Activated CD4-positive, alpha-beta T cell treated with anti-CD3 and anti-CD28 coated beads, Interleukin-10, Interleukin-2, amounts not matched to agents 100 ng/mL and 50 ng/mL, durations not matched to agents 16 hours and 8 hours (primary cell): ENCODE measurements around the gene MYL12A.
"Not testable (repeated sequence)": the region's sequence is repeated elsewhere in the genome, so short reads cannot be mapped to it uniquely, and the experiment has no call there.

Experiments used
- DNase-seq: peaks from one replicate; pipeline ENCODE4 v3.0.0-alpha.2; 2020

MYL12A gene

DNA sequence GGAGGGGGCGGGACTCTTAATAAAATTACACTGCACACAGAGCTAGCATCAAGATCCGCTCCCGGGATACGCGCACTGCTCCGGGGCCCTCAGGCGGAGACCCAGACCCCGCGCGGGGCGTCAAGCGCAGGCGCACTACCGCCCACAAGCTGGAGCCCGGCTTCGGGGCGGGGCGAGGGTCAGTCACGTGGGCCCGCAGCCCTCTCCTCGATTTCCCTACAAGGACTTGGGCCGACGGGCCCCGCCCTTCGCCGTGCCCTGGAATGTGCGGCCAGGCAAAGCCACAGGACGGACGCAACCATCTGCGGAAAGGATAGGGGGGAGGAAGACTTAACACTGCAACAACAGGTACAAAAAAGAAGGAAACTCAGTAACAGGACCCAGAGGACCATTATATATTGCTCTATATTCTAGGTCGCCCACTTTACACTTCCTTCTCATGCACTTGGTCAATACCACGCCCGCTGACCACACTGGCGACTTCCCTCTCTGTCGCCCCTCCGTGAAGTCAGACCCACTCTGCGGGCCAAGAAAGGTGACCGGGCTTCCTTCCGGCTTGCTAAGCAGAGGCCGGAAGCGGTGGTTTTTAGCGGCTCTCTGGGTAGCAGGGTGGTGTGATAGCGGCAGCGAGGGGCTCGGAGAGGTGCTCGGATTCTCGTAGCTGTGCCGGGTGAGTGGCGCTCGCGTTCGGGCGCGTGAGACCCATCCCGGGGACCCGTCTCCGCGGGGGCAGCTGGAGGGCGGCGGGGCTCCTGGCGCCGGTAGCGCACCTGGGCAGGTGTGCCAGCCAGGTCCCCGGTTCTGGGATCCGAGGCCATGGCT, at the start of gene MYL12A:
MYL12A (plus strand) TSS at position 562 of the 822 bp plus-strand sequence. CDS start 5,447 bp downstream, outside the sequence.
- peak; percentile 99 for DNase-seq

- not testable (repeated sequence) for DNase-seq
These were observed 49.2 kb upstream of the MYL12A start for GRCh38 chr18:3198260-3198860.

- no peak for DNase-seq
These were observed 47.5 kb upstream of the MYL12A start for GRCh38 chr18:3199942-3200645.

- no peak for DNase-seq
These were observed 42.4 kb upstream of the MYL12A start for GRCh38 chr18:3205239-3205638.

DNA sequence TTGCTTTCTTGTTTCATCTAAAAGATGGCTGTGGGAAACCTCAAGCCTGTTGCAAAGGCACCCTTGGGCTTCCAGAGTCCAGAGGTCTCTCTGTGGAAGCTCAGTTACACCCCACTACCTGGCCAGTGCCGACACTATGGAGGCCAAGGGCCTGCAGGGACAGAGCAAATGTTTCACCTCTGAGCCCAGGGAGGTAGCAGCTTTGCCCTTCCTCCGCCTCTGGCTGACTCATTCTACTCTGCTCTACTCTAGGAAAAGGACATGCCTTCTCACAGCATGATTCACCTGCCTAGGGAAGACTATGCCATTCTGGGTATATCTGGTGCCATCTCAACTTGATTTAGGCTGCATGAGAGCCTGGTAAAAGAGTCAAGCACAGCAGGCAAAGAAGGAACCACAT, 40.0 kb upstream of the MYL12A start:
- peak; percentile 13 for DNase-seq

DNA sequence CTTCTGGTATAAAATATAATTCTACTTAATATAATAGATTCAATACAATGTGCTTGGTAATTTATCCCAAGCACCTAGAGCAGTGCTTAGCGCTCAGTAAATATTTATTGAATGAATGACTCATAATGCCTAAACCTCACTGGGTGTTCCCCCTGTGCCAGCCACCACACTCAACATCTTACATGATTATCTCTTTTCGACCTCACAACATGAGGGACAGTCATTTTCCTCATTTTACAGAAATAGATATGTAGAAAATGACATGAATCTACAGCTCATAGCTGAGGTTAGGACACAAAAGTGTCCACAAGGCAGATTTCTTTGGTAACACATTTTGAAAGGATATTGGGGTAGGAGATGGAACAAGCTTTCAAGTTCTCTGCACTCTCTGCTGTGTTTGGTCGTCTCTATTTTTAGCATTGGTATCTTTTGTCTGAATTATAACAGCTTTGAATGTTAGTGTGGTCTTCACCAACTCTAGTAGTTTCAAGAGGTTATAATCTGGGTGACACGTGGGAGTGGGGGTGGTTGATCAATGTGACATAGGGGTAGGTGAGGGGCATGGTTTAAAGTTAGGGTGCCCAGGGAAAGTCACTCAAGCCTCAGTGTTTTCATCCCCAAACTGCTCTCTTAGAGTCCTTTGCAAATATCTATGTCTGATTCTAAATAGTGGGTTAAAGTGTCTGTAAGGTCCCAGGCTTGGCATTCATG, 37.6 kb upstream of the MYL12A start:
- DNase-seq: peak; percentile 47

DNA sequence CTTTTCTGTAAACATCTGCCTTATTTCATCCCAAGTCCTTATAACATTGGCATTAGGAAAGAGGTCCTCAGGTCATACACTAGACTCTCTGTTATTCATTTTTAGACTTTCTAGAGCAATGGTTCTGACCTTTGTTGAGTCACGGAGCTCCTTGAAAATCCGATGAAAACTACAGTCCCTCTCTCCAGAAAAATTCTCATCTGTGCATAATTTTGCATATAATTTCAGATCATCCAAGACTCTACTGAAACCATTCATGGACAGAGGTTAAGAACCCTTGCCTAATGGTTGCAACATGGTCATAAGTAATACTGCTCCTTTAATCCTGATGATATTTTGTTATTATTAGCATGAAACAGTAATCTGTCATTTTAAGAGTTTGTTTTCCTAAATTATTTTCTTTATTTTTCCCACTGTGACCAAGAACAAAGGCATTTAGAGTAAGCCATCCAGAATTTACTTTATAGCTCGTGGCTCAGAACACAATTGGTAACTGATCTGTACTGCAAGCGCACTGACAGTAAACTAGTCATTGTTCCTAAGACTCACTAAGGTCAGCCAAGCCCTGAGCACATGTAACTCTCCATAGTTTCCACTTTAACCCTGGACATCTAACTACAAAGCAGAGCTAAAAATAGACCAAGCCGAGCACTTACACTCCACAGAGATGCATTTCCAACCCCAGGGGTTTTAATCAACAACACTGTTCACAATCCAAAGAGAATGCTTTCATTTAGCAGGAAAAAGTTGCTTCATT, 36.2 kb upstream of the MYL12A start:
- no peak for DNase-seq

DNA sequence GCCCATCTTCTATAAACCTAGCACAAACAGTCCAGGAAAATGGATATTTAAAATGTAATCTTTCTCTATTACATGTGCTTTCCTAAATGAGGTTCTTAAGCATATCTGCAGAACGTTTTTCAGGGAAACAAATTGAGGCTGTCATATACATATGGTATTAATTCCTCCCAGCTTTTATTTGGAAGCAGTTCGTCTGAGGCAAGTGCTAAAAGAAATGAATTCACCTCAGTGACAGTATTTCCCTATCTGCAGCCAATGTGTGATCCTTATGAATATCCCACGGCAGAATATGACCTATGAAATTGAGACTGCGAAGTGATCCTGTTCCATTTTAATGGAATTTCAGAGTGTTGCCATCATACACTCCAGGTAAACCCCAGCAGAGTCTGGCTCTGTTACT, 34.9 kb upstream of the MYL12A start:
- no peak for DNase-seq

DNA sequence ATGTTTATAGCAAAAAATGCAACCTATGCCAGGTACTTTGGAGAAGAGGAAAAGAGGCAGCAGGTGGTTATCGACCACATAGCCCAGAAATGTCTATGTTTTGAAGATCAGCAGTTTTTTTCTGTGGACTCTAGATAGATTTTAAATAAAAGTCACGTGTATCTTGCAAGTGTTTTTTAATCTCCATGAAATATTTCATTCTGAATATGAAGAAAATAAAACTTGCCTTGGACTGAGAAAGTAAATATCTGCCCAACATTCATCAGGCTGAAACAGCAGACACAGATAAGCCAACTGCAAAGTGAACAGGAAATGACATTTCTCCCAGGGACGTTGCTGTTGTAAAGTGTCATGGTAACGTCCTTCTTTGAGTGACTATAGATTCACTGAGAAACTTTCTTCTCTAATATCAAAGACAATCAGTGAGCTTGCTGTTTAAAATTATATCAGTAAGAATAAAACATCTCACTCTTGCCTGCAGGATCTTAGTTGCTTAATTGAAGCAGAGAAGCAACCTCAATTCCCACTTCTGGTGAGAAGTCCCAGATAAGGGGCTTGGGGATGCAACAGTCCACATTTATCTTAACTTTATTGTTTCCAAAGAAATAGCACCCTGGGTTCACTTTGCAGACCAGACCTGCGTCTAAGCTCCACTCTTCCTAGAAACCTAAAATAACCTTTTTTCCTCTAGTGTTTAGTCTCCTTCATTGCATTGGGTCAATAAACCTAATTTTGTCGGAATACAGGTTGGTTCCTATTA, 34.1 kb upstream of the MYL12A start:
- DNase-seq: peak; percentile 13

GRCh38 chr18:3214855-3215637, 32.6 kb upstream of the MYL12A start:
- DNase-seq: no peak

DNA sequence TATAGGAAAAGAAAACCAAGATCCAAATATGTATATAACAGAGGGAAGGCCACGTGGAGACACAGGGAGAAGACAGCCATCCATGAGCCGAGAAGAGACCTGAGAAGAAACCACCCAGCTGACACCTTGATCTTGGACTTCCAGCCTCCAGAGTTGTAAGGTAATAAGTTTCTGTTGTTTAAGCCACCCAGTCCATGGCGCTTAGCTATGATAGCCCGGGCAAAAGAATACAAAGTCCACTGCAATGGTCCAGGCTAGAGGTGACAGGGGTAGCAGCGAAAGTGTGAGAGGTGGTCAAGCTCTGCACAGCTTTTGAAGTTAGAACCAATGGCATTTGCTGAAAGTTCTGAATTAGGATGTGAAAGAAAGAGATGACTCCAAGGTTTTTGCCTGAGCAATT, 30.6 kb upstream of the MYL12A start:
- DNase-seq: no peak

- no peak for DNase-seq
These were observed 29.5 kb upstream of the MYL12A start for GRCh38 chr18:3217948-3218647.

DNA sequence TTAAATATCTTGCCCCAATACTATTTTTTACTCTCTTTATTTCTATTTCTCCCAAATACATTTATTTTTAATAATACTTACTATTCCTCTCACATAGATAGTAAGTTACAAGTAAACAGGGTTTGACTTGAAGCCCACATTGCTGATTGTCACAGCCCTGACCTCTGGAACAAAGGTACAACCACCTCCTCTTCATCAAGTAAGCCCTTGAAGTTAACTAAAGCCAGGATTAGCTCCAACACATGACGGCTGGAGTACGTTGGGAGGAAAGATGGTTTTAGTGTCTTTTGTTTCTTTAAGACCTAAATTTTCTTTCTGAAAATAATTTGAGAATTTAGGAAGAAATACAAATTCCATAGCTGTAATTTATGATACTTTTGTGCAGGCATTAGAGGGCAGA, 28.8 kb upstream of the MYL12A start:
- no peak for DNase-seq

GRCh38 chr18:3219241-3219630, 28.4 kb upstream of the MYL12A start:
- no peak for DNase-seq

DNA sequence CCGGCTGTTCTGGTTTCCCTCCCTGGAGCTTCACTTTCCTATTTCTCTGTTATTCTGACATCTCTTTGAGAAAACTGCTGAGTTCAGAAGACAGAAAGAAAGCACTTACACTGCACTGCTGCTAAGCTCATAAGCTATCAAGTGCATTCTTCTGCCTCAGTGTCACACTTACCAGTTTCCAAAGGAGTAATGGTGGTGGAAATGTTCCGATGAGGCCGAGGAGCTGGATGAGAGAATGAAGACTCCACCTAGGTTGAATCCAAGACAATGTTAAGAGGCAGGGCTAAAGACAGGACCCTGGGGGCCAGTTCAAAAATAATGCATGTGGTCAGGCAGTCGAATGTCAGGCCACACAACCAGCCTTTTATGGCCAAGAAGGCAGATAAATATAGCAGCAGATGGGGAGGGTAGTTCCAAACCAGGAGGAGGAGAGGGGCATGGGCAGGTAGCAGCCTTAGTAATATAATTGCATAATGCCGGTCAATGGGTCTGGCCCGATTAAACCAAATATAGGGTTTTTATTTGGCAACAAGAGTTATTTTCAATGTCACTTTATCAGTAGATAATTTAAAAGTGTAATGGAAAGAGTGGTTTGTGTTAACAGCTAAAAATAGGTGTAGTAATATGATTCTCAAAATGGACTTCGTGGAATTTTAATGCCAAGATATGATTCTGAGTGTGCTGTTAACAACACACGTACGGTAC, 27.8 kb upstream of the MYL12A start, which contains the start of gene MYOM1:
MYOM1 (minus strand) TSS at position 338 of the 705 bp plus-strand sequence. CDS start 4,745 bp downstream, outside the sequence.
- DNase-seq: no peak

DNA sequence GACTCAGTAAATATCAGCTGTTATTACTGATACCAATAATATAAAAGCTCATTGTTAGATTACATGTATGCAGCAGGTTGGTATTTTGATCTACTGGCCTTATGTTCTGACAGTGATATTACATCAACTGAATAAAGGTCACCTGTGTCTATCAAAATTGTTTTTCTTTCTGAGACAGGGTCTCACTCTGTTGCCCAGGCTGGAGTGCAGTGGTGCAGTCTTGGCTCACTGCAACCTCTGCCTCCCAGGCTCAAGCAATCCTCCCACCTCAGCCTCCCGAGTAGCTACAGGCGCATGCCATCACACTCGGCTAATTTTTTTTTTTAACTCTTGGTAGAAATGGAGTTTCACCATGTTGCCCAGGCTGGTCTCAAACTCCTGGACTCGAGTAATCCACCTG, 26.7 kb upstream of the MYL12A start:
- DNase-seq: not testable (repeated sequence)

DNA sequence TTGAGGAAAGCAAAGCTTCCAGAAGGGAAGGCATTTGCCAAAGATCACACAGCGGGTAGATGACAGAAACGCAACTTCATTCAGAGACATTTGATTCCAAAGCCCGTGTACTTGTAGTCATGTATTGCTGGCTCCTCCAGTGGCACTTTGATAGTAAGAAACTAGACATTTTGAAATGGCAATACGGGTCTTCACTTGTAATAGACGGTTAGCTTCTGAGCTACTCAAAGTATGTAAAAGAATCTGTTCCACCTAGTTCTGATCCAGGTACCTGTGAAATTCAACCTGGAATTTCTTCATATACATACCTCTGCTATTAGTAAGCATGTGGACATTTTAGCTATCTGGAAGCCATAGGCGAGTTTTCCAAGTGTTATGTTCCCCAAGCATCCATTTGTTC, 26.1 kb upstream of the MYL12A start:
- no peak for DNase-seq

DNA sequence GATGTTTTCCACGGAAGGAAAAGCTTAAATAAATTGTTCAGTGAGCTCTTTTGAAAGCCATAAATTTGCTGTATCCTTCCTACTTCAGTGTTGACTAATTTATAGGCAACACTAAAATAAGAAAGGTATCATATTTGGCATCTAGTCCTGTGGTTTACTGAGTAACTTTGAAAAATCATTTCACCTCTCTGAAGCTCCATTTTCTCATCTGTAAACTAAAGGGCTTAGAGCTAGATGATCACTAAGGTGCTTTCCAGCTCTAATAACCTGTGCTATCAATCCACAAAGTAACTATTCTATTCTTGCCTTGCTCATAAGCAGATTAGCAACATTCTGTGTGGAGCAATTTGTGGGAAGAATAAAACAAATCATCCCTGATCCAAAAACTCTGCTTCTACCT, 24.2 kb upstream of the MYL12A start:
- peak; percentile 56 for DNase-seq

GRCh38 chr18:3224223-3224622, 23.4 kb upstream of the MYL12A start:
- no peak for DNase-seq
